ENCODE results near the gene CNOT8.

CNOT8 gene

DNA sequence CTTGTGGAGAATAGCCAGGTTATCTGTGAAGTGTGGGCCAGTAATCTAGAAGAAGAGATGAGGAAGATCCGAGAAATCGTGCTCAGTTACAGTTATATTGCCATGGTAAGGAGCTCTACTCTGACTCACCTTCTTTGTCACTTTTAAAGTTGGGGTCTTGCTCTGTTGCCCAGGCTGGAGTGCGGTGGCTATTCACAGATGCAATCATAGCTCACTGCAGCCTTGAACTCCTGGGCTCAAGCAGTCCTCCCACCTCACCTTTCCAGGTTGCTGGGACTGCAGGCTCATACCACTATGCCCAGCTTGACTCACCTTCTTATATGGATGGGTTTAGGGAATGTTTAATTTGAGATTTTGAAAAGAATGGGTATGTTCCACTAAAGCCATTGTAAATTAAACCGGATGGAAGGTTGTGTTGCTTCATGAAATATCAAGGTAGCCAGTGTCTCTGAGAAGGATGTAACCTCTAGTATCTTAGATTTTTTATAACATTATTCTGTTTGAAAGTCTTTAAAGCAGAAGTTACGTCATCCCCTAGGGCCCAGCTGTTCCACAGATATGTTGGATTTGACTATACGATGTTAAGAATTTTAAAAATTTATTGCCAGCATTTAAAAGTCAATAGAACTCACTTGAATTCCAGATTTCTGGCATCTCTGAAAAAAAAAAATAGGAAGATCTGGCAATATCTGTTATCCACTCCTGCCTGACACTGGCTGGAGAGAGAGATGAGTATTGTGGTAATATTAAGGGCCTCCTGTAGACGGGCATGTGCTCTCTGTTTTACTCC is 5.1 kb downstream of the CNOT8 start:
- Histone ChIP-seq H3K36me3 (ENCODE audit: insufficient read depth, low read length) (no peaks in the 10 kb centered on the region; the same call in 1 of the 2 replicates), H3K9me3 (ENCODE audit: control insufficient read depth, insufficient read depth, low read length) (no peaks in the 10 kb centered on the region), H3K9ac (ENCODE audit: low read depth, low read length) (no peak overlapping the region), H3K4me1 (ENCODE audit: insufficient read depth, low read length) (peaks cover 10% of the 10 kb centered on the region; the same call in 1 of the 2 replicates)

DNA sequence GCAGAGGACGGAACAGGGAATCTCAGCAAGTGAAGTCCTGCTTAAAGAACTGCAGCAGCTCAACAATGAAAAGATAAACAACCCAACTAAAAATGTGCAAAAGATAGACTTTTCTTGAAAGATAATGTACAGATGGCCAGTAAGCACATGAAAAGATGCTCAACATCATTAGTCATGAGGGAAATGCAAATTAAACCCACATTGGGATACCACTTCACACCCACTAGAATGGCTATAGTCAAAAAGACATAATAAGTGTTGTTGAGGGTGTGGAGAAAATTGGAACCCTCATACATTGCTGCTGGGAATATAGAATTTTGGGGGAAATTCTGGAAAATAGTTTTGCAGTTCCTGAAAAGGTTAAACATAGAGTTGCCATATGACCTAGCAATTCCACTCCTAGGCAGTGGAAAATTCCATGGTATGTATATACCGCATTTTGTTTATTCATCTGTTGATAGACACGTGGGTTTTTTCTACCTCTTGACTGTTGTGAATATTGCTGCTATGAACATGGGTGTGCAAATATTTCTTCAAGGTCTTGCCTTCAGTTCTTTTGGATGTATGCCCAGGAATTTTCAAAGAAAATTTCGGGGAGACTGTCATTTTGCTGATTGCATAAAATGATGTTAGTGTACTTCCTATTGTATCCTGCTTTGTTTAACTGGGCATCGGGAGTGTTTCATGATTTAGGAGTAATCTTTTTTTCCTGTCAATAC is 7.2 kb downstream of the CNOT8 start:
- peaks cover 2% of the 10 kb centered on the region; the same call in 1 of the 2 replicates for H3K36me3 ChIP-seq (ENCODE audit: insufficient read depth, low read length)
- H3K9me3 ChIP-seq (ENCODE audit: control insufficient read depth, insufficient read depth, low read length), result no peaks in the 10 kb centered on the region
- peaks cover 2% of the 10 kb centered on the region; the same call in 1 of the 2 replicates for H3K4me1 ChIP-seq (ENCODE audit: insufficient read depth, low read length)
- no peak overlapping the region for H3K9ac ChIP-seq (ENCODE audit: low read depth, low read length)

DNA sequence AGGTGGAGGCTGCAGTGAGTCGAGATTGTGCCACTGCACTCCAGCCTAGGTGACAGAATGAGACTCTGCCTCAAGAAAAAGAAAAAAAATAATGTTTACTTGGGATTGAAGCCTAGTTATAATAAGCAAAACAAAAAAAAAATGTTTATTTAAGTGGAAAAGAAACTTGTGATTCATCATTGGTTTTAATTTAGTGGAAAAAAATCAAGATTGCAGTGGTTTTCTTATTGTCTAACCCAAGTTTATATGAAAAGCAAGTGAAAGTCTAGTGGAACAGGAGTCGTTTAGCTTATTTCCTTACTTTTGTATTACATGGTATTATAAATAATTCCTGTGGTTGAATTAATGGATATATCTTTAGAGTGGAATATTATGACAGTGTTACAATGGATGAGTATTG is 8.4 kb downstream of the CNOT8 start:
- Histone ChIP-seq H3K36me3 (ENCODE audit: insufficient read depth, low read length) (peaks cover 8% of the 10 kb centered on the region), H3K9ac (ENCODE audit: low read depth, low read length) (no peak overlapping the region), H3K4me1 (ENCODE audit: insufficient read depth, low read length) (no peaks in the 10 kb centered on the region)

DNA sequence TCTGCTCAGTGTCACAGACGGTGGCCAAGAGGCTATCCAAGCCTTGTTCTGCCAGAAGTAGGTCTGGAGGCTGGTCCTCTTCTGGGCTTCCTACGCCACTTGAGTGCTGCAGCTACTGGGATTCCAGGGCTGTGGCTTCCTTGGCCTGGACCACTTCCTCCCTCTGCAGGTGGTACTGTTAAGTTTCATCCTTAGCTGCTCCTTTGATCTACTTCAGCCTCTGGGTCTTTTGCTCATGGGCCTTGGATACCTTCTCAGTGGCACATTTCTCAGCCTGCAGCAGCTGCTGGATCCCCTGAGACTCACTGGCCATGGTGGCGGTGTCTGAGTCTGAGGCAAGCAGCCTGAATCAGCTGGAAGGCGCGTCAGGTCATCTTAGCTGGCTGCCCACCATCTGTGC is 10.3 kb downstream of the CNOT8 start:
- Histone ChIP-seq H3K9ac (ENCODE audit: low read depth, low read length) (no peak overlapping the region), H3K36me3 (ENCODE audit: insufficient read depth, low read length) (peaks cover 13% of the 10 kb centered on the region), H3K4me1 (ENCODE audit: insufficient read depth, low read length) (no peaks in the 10 kb centered on the region), H3K9me3 (ENCODE audit: control insufficient read depth, insufficient read depth, low read length) (no peaks in the 10 kb centered on the region)

More for the DNA sequence above, 8.4 kb downstream of the CNOT8 start:
- no peaks in the 10 kb centered on the region for H3K9me3 ChIP-seq (ENCODE audit: control insufficient read depth, insufficient read depth, low read length)

DNA sequence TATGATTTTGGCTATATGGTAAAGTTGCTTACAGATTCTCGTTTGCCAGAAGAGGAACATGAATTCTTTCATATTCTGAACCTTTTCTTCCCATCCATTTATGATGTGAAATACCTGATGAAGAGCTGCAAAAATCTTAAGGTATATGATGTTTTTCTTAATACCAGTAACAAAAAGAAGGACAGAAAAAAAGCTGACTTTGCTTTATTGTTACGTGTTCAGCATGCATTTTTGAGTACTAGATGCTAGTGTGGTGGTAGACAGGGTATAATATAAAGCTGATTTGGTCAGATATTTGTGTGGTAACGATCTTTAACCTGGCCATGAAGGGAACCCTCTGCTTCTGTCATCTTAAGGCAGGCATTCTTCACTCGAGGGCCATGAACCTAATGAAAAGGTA is 13.3 kb downstream of the CNOT8 start:
- Histone ChIP-seq H3K36me3 (ENCODE audit: insufficient read depth, low read length) (peaks cover 20% of the 10 kb centered on the region), H3K4me1 (ENCODE audit: insufficient read depth, low read length) (no peaks in the 10 kb centered on the region), H3K9me3 (ENCODE audit: control insufficient read depth, insufficient read depth, low read length) (no peaks in the 10 kb centered on the region), H3K9ac (ENCODE audit: low read depth, low read length) (no peak overlapping the region)

DNA sequence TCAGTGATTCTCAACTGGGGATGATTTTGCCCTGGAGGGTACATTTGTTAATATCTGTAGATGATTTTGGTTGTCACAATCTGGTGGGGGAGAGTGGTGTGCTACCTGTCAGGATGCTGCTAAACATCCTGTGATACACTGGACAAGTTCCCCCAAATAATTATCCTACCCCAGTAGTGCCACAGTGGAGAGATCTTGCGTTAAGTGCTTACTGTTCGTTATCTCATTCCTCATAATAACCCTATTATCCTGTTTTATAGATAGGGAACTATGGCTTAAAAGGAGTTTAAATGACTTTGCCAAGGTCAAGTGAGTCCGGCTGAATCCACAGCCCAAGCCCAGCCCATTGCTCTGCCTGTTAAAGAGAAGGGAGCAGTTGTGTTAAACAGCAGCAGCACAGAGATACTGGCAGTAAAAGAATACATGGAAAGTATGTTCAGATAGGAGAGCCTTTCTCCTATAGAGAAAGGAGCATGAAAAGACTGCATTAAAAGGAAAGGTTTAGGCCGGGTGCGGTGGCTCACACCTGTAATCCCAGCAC is 15.4 kb downstream of the CNOT8 start:
- H3K36me3 ChIP-seq (ENCODE audit: insufficient read depth, low read length), result peaks cover 20% of the 10 kb centered on the region
- no peak overlapping the region for H3K9ac ChIP-seq (ENCODE audit: low read depth, low read length)
- no peaks in the 10 kb centered on the region for H3K4me1 ChIP-seq (ENCODE audit: insufficient read depth, low read length)
- H3K9me3 ChIP-seq (ENCODE audit: control insufficient read depth, insufficient read depth, low read length), result peaks cover 15% of the 10 kb centered on the region; the same call in 1 of the 2 replicates

DNA sequence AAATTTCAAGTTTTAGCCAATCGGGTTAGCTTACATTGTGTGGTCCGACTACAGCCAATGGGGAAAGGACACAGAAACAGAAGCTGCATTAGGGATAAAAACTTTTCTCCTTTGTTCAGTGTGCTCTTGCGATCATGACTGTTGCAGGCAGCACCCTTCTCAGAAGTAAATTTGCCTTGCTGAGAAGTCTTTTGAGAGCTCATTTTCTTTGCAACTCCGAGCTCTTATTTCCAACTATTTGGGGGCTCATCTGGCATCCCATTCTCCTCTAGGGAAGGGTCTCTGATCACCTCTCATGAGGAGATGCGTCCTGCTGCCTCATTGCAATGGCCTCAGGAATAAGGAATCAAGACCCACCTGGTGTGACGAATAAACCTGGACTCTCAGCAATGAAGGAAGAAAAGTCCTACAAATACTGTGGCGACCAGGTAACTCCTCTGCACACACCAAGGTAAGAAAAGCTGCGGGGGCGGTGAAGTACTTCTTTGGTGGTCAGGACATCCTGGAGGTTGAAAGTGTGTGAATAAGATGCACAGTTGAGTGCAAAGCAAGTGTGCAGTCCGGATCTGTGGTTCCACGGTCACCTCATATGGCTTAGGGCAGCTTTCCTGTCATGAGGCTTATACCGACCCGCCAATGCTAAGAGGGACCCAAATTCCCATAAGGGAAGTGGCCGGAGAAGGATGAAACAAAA is 20.4 kb downstream of the CNOT8 start:
- Histone ChIP-seq H3K36me3 (ENCODE audit: insufficient read depth, low read length) (peaks cover 9% of the 10 kb centered on the region), H3K9ac (ENCODE audit: low read depth, low read length) (no peak overlapping the region), H3K4me1 (ENCODE audit: insufficient read depth, low read length) (no peaks in the 10 kb centered on the region), H3K9me3 (ENCODE audit: control insufficient read depth, insufficient read depth, low read length) (peaks cover 18% of the 10 kb centered on the region)

DNA sequence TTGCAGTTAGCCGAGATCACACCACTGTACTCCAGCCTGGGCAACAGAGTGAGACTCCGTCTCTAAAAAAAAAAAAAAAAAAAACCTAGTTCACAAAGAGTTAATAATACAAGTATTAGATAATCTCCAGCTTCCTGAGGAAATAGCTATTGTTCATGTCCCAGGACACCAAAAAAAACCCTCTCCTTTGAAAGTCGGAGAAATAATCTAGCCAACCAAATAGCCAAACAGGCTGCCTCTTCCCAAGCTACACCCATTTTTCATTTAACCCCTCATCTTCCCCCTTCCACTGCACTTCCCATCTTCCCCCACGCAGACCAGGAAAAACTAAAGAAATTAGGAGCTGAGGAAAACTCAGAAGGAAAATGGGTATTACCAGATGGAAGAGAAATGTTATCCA is 23.6 kb downstream of the CNOT8 start:
- Histone ChIP-seq H3K36me3 (ENCODE audit: insufficient read depth, low read length) (peaks cover 16% of the 10 kb centered on the region), H3K9me3 (ENCODE audit: control insufficient read depth, insufficient read depth, low read length) (peaks cover 36% of the 10 kb centered on the region), H3K9ac (ENCODE audit: low read depth, low read length) (no peak overlapping the region), H3K4me1 (ENCODE audit: insufficient read depth, low read length) (no peaks in the 10 kb centered on the region)

DNA sequence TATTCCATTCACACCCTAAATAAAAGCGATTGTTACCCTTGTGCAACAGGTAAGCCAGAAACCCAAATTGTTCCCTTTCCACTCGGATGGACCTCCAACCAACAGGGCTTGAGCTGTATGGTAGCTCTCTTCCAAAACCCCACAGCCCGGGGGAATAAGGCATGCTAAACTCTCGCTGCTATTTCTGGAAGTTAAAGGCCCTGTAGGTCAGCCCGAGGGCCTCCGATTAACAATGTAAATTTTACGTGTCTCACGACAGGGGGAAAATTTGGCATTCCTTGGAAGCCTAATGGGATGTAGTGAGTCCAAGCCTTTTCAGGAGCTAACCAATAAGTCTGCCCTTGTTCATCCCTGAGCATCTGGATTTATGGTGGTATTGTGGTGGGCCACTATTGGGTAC is 26.0 kb downstream of the CNOT8 start:
- Histone ChIP-seq H3K9ac (ENCODE audit: low read depth, low read length) (no peak overlapping the region), H3K36me3 (ENCODE audit: insufficient read depth, low read length) (peaks cover 27% of the 10 kb centered on the region), H3K9me3 (ENCODE audit: control insufficient read depth, insufficient read depth, low read length) (peaks cover 30% of the 10 kb centered on the region), H3K4me1 (ENCODE audit: insufficient read depth, low read length) (no peaks in the 10 kb centered on the region)

DNA sequence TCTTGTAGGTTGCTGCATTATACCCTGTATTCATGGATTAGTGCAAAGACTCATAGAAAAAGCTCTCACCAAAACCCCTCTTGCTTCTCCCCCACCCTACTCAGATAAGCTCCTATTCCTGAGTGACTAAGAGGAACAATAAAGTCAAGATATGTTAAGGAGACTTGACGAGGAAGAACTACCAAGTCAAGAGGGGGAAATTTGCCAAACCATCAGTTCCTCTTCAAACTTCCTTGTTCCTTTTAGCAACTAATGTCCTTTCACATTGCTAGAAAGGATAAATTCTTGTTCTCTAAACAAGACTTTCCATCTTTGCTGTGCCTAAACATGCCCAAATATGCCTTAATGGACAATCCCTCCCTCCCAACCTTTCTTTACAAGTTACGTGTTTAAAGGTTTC is 27.0 kb downstream of the CNOT8 start:
- Histone ChIP-seq H3K4me1 (ENCODE audit: insufficient read depth, low read length) (no peaks in the 10 kb centered on the region), H3K9me3 (ENCODE audit: control insufficient read depth, insufficient read depth, low read length) (peaks cover 27% of the 10 kb centered on the region), H3K36me3 (ENCODE audit: insufficient read depth, low read length) (peaks cover 31% of the 10 kb centered on the region), H3K9ac (ENCODE audit: low read depth, low read length) (no peak overlapping the region)

DNA sequence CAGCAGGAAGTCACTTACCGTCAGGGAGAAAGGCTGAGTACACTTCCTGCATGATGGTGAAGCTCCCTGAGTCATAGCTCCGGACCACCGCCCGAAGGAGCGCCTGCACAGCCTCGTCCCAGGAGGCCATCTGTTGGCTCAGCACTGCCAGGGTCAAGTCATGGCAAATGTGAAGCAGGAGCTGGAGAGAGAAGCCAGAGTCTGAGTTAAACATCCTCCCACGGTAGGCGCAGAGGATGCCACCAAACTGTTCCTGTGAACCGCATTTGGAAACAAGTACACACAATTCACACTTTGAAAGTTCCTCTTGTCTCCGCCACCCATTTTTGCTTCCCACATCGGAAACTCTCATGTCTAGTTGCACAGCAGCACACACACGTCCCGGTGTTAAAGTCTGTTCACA is 33.9 kb downstream of the CNOT8 start:
- Histone ChIP-seq H3K9me3 (ENCODE audit: control insufficient read depth, insufficient read depth, low read length) (peaks cover 5% of the 10 kb centered on the region; the same call in 1 of the 2 replicates), H3K9ac (ENCODE audit: low read depth, low read length) (no peak overlapping the region), H3K36me3 (ENCODE audit: insufficient read depth, low read length) (peaks cover 40% of the 10 kb centered on the region), H3K4me1 (ENCODE audit: insufficient read depth, low read length) (no peaks in the 10 kb centered on the region)

DNA sequence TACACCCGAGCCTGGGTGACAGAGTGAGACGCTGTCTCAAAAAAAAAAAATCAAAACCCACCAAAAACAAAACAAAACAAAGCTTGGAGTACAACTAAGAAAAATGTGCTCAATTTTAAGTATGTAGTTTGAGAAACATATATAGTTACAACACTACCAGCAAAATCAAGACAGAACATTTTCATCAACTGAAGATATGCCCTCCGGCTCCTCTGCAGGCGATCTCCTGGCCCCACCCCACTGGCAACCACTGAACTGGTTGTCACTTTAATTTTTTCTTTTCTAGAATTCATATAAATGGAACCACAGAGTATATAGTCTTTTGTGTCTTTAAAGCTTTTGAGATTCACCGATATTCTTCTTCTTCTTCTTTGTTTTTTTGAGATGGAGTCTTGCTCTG is 35.0 kb downstream of the CNOT8 start:
- H3K36me3 ChIP-seq (ENCODE audit: insufficient read depth, low read length), result peaks cover 36% of the 10 kb centered on the region
- H3K9ac ChIP-seq (ENCODE audit: low read depth, low read length), result no peak overlapping the region
- H3K4me1 ChIP-seq (ENCODE audit: insufficient read depth, low read length), result no peaks in the 10 kb centered on the region
- H3K9me3 ChIP-seq (ENCODE audit: control insufficient read depth, insufficient read depth, low read length), result no peaks in the 10 kb centered on the region

DNA sequence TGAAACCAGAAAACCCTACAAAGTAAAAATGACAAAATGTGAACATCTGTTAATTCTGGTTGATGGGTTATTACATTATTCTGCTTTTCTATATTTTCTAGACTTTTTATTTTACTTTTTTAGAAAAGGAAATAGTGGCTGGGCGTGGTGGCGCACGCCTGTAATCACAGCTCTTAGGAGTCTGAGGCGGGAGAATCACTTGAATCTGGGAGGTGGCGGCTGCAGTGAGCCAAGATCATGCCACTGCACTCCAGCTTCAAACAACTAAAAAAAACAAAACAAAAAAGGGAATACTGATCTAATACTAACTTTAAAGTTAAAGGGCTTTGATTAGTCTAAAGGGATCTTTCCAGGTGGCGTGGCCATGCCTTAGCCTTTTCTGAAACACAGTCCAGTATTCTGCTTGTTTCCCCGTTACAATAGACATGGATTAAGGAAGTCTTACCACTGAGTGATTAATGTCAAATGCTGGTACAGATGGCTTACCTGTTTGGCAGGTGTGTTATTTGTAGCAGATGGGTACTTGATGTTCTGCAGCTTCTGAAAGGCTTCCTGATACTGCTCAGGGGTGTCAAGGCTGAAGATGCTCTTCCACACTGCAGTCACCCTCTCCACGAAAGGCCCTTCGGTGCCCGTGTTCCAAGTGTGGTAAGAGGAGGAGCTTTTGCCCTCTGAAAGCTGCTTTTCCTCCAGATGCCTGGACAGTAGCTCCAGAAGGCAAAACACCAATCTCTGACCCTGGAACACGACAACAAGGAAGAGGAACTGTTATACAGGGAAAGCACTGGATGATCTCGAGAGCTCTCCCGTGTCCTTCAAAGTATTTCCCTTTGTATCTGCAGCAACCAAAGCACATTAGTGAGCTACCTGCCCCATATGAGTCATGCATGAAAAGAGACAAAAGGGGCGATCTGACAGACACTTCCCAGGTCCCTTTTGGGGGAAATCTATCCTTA is 37.5 kb downstream of the CNOT8 start:
- Histone ChIP-seq H3K4me1 (ENCODE audit: insufficient read depth, low read length) (no peaks in the 10 kb centered on the region), H3K9ac (ENCODE audit: low read depth, low read length) (no peak overlapping the region), H3K9me3 (ENCODE audit: control insufficient read depth, insufficient read depth, low read length) (no peaks in the 10 kb centered on the region), H3K36me3 (ENCODE audit: insufficient read depth, low read length) (peaks cover 38% of the 10 kb centered on the region)

Data from ES-I3 (cell line).